ENCODE measurements around the gene KRT2. TPM values are rescaled to one million over a fixed set of nuclear protein-coding genes. Genes with fewer than 3 reads are reported as not detected.
A peak's percentile ranks its signal among the peaks of the same experiment; 100 is the strongest.

Gene KRT2
- total and polyA plus RNA-seq, 2 of the 8 experiments (the other 6 are each of a cell fraction or from before 2014, with no cell fraction given) = not detected

- Histone ChIP-seq H4K5ac (ENCODE audit: insufficient read length, low read depth, low read length) (no peak overlapping the region), H3K4me2 (ENCODE audit: insufficient read depth in 1 of 2, low read depth in 2 of 2, low read length in 2 of 2) (no peak overlapping the region), H3K56ac (replicated peaks; ENCODE audit: insufficient read length, low read depth, low read length) (no peak overlapping the region), H3K9me3 (ENCODE audit: insufficient read depth in 2 of 2, low read depth in 1 of 2, low read length in 1 of 2) (no peaks in the 10 kb centered on the region; a peak in 2 of 4 replicates), H2BK12ac (ENCODE audit: low read depth, low read length) (no peak overlapping the region), H4K8ac (ENCODE audit: extremely low read depth, insufficient read depth, low read length) (no peak overlapping the region), H2BK20ac (ENCODE audit: low read length) (no peak overlapping the region), H3K14ac (ENCODE audit: insufficient read length) (no peak overlapping the region), H3K18ac (ENCODE audit: extremely low read depth, low read length) (no peak overlapping the region), H3K4me1 (replicated peaks in 1 of 4; ENCODE audit: control insufficient read depth in 3 of 4, insufficient read depth in 4 of 4, low read length in 3 of 4) (no peaks in the 10 kb centered on the region), H4K91ac (replicated peaks; ENCODE audit: insufficient read length, low read length) (no peak overlapping the region), H3K79me2 (ENCODE audit: control insufficient read depth in 1 of 2, insufficient read depth in 2 of 2, low read length in 2 of 2) (no peaks in the 10 kb centered on the region), H3K4ac (replicated peaks; ENCODE audit: insufficient read length, low read depth, low read length) (no peak overlapping the region), H2BK15ac (ENCODE audit: low read length) (no peak overlapping the region), H3K9ac (replicated peaks in 1 of 4; ENCODE audit: extremely low read depth in 1 of 4, low read depth in 3 of 4, low read length in 3 of 4) (no peak overlapping the region), H2BK5ac (ENCODE audit: low read depth, low read length) (no peak overlapping the region), H3K4me3 (ENCODE audit: extremely low read depth in 1 of 4, insufficient read depth in 2 of 4, low read depth in 3 of 4, low read length in 4 of 4) (no peak overlapping the region), H3K79me1 (ENCODE audit: low read depth, low read length) (no peaks in the 10 kb centered on the region), H2AFZ (ENCODE audit: low read length) (no peak overlapping the region), H4K20me1 (replicated peaks in 1 of 2; ENCODE audit: control insufficient read depth in 1 of 2, insufficient read depth in 2 of 2, low read length in 2 of 2) (no peaks in the 10 kb centered on the region), H2AK5ac (ENCODE audit: low read depth, low read length) (no peak overlapping the region), H3K27ac (ENCODE audit: low read depth, low read length) (no peak overlapping the region), H3K23ac (ENCODE audit: insufficient read length) (no peak overlapping the region), H2BK120ac (replicated peaks; ENCODE audit: low read depth, low read length) (no peak overlapping the region), H3K23me2 (ENCODE audit: low read depth, low read length) (no peaks in the 10 kb centered on the region; the same call in 1 of the 2 replicates), H3K27me3 (replicated peaks in 1 of 4; ENCODE audit: control insufficient read depth in 3 of 4, extremely low read depth in 1 of 4, insufficient read depth in 3 of 4, low read length in 3 of 4) (peaks cover 0 to 6% (median under 1%) of the 10 kb centered on the region in 4 experiments; a peak in 5 of 7 replicates), H3K36me3 (ENCODE audit: control insufficient read depth in 2 of 4, insufficient read depth in 4 of 4, low read length in 3 of 4) (no peaks in the 10 kb centered on the region)
- POLR2A ChIA-PET (ENCODE audit: partially characterized antibody) = no interaction called here
- FAIRE-seq (no peak), DNase-seq (ENCODE audit: low read depth in 1 of 2, low spot score in 2 of 2) (peak in 1 of 2 experiments; percentile 17)
- TF ChIP-seq MAX (IDR thresholded peaks at IDR 0.05) (no peak), RBBP5 (IDR thresholded peaks at IDR 0.05; ENCODE audit: borderline replicate concordance, low read depth, low read length) (no peak), CBX8 (IDR thresholded peaks at IDR 0.05; ENCODE audit: borderline replicate concordance, low read depth, low read length) (no peak), TCF12 (IDR thresholded peaks at IDR 0.05; ENCODE audit: low read depth, low read length) (no peak), NRF1 (IDR thresholded peaks at IDR 0.05; ENCODE audit: low read depth, low read length) (no peak), RNF2 (IDR thresholded peaks at IDR 0.05; ENCODE audit: borderline replicate concordance, low read depth, low read length, missing control alignments, poor library complexity, severe bottlenecking) (no peak), KDM1A (IDR thresholded peaks at IDR 0.05; ENCODE audit: borderline replicate concordance, low read length) (no peak), KDM5A (IDR thresholded peaks at IDR 0.05; ENCODE audit: low read length) (no peak), SIX5 (IDR thresholded peaks at IDR 0.05; ENCODE audit: low read depth, low read length) (no peak), BACH1 (IDR thresholded peaks at IDR 0.05; ENCODE audit: low read length) (no peak), BRCA1 (IDR thresholded peaks at IDR 0.05; ENCODE audit: low read depth, low read length) (no peak), SP1 (IDR thresholded peaks at IDR 0.05; ENCODE audit: low read depth, low read length) (no peak), EZH2 (IDR thresholded peaks at IDR 0.05; ENCODE audit: low read depth, low read length, severe bottlenecking) (no peak), TEAD4 (IDR thresholded peaks at IDR 0.05; ENCODE audit: low read depth, low read length) (no peak)
- CTCF ChIA-PET (ENCODE audit: partially characterized antibody) = no interaction called here
Measured at GRCh38 chr12:52604859-52605258, 47.2 kb downstream of the KRT2 start.
